ENCODE measurements around the gene TIMP1.

The TIMP1 gene

GRCh38 chrX:47562615-47563243 lies 19.5 kb upstream of the TIMP1 start:
- Histone ChIP-seq H3K27ac (ENCODE audit: low read depth, low read length) (no peak overlapping the region), H3K36me3 (ENCODE audit: control insufficient read depth in 1 of 2, insufficient read depth in 2 of 2, low read length in 2 of 2) (peaks cover 21 to 36% of the 10 kb centered on the region in 2 donors), H3K4me3 (ENCODE audit: low read depth in 1 of 2, low read length in 2 of 2) (no peak overlapping the region), H3K4me1 (ENCODE audit: control insufficient read depth in 1 of 2, insufficient read depth in 2 of 2, low read length in 2 of 2) (peaks cover 3 to 15% of the 10 kb centered on the region in 2 donors), H3K27me3 (ENCODE audit: control insufficient read depth in 1 of 2, insufficient read depth in 2 of 2, low read length in 2 of 2) (no peaks in the 10 kb centered on the region), H3K9ac (ENCODE audit: low read depth in 1 of 2, low read length in 2 of 2) (no peak overlapping the region), H3K9me3 (ENCODE audit: control insufficient read depth in 1 of 2, low read length in 2 of 2) (no peaks in the 10 kb centered on the region)

DNA sequence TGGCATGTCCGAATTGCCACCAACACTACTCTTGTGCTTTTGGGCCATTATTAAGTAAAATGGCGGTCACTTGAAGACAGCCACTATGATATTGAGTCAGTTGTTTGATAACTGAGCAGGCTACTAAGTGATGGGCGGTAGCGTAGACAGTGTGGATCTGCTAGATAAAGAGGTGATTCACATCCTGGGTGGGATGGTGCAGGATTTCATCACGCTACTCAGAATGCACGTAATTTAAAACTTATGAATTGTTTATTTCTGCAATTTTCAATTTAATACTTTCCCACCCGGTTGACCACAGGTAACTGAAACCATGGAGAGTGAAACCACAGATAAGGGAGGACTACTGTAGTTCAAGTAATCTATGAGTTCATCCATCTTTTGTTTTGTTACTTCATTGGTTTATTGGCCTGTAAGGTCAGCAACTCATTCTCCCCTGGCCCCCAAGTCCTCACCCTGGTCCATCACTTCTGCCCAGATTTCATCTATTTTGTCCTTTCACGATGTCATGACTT lies 18.4 kb upstream of the TIMP1 start:
- H3K27ac ChIP-seq (ENCODE audit: low read depth, low read length): no peak overlapping the region
- H3K27me3 ChIP-seq (ENCODE audit: control insufficient read depth in 1 of 2, insufficient read depth in 2 of 2, low read length in 2 of 2): no peaks in the 10 kb centered on the region
- no peak overlapping the region for H3K9ac ChIP-seq (ENCODE audit: low read depth in 1 of 2, low read length in 2 of 2)
- peaks cover 3 to 15% of the 10 kb centered on the region in 2 donors for H3K4me1 ChIP-seq (ENCODE audit: control insufficient read depth in 1 of 2, insufficient read depth in 2 of 2, low read length in 2 of 2)
- no peaks in the 10 kb centered on the region for H3K9me3 ChIP-seq (ENCODE audit: control insufficient read depth in 1 of 2, low read length in 2 of 2)
- H3K36me3 ChIP-seq (ENCODE audit: control insufficient read depth in 1 of 2, insufficient read depth in 2 of 2, low read length in 2 of 2): peaks cover 21 to 46% of the 10 kb centered on the region in 2 donors
- no peak overlapping the region for H3K4me3 ChIP-seq (ENCODE audit: low read depth in 1 of 2, low read length in 2 of 2)

DNA sequence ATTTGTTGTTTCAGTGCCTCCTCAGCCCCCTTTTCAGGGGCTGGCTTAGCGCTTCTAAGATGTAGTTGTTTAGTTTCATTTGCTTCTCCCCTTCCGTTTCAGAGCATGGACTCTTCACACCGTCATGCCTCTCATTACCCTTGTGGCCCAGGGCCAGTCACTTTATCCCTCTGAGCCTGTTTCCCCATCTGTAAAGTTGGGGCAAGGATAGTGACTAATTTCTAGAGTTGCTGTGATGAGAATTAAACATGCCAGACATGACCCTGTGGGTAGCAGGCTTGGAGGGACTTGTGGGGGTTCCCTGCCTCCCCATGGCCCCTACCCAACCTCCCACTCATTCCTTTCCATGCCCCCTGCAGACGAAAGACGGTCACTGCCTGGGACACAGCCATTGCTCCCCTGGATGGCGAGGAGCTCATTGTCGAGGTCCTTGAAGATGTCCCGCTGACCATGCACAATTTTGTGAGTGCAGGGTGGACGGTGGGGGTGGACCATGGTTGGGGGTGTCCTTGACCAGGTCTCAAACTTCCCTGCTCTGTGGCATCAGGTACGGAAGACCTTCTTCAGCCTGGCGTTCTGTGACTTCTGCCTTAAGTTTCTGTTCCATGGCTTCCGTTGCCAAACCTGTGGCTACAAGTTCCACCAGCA lies 17.7 kb upstream of the TIMP1 start:
- Histone ChIP-seq H3K4me1 (ENCODE audit: control insufficient read depth in 1 of 2, insufficient read depth in 2 of 2, low read length in 2 of 2) (peaks cover 3 to 15% of the 10 kb centered on the region in 2 donors), H3K27me3 (ENCODE audit: control insufficient read depth in 1 of 2, insufficient read depth in 2 of 2, low read length in 2 of 2) (no peaks in the 10 kb centered on the region), H3K27ac (ENCODE audit: low read depth, low read length) (no peak overlapping the region), H3K36me3 (ENCODE audit: control insufficient read depth in 1 of 2, insufficient read depth in 2 of 2, low read length in 2 of 2) (peaks cover 21 to 52% of the 10 kb centered on the region in 2 donors), H3K9ac (ENCODE audit: low read depth in 1 of 2, low read length in 2 of 2) (no peak overlapping the region), H3K9me3 (ENCODE audit: control insufficient read depth in 1 of 2, low read length in 2 of 2) (no peaks in the 10 kb centered on the region), H3K4me3 (ENCODE audit: low read depth in 1 of 2, low read length in 2 of 2) (no peak overlapping the region)

DNA sequence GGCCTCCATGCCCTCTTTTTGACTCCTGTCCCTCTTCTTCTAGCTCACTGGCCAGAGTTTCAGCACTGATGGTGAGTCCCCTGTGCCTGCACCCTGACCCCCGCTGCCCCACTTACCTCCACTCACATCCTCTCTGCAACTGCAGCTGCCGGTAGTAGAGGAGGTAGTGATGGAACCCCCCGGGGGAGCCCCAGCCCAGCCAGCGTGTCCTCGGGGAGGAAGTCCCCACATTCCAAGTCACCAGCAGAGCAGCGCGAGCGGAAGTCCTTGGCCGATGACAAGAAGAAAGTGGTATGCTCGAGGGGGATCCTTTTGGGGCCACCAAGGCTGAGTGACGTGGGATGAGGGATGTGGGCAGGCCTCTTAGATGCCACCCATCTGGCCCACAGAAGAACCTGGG lies 15.4 kb upstream of the TIMP1 start:
- H3K27me3 ChIP-seq (ENCODE audit: control insufficient read depth in 1 of 2, insufficient read depth in 2 of 2, low read length in 2 of 2): no peaks in the 10 kb centered on the region
- no peak overlapping the region for H3K27ac ChIP-seq (ENCODE audit: low read depth, low read length)
- H3K4me3 ChIP-seq (ENCODE audit: low read depth in 1 of 2, low read length in 2 of 2): no peak overlapping the region
- H3K4me1 ChIP-seq (ENCODE audit: control insufficient read depth in 1 of 2, insufficient read depth in 2 of 2, low read length in 2 of 2): peaks cover 3 to 10% of the 10 kb centered on the region in 2 donors
- H3K36me3 ChIP-seq (ENCODE audit: control insufficient read depth in 1 of 2, insufficient read depth in 2 of 2, low read length in 2 of 2): peaks cover 23 to 69% of the 10 kb centered on the region in 2 donors
- H3K9ac ChIP-seq (ENCODE audit: low read depth in 1 of 2, low read length in 2 of 2): no peak overlapping the region
- no peaks in the 10 kb centered on the region for H3K9me3 ChIP-seq (ENCODE audit: control insufficient read depth in 1 of 2, low read length in 2 of 2)

DNA sequence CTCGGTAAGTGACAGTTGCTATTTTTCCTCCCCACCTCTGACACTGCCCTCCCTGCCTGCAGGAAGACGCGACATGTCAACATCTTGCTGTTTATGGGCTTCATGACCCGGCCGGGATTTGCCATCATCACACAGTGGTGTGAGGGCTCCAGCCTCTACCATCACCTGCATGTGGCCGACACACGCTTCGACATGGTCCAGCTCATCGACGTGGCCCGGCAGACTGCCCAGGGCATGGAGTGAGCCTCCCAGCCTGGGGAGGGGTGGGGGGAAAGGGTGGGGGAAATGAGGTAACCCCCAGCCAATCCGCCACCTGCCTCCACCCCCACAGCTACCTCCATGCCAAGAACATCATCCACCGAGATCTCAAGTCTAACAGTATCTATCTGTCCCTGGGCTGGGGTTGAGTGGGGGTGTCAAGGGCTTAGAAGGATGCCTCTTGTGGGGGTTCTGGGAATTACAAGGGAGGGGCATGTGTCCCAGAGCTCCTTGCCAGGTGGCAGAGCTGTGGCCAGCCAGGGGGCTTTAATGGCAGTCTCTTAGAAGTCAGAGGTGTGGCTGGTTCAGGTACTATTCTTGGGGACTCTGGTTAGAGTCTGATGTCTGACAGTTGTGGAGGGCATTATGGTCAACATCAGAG lies 13.5 kb upstream of the TIMP1 start:
- Histone ChIP-seq H3K4me1 (ENCODE audit: control insufficient read depth in 1 of 2, insufficient read depth in 2 of 2, low read length in 2 of 2) (peaks cover 0 to 8% of the 10 kb centered on the region in 2 donors), H3K27ac (ENCODE audit: low read depth, low read length) (no peak overlapping the region), H3K9ac (ENCODE audit: low read depth in 1 of 2, low read length in 2 of 2) (no peak overlapping the region), H3K36me3 (ENCODE audit: control insufficient read depth in 1 of 2, insufficient read depth in 2 of 2, low read length in 2 of 2) (peaks cover 21 to 62% of the 10 kb centered on the region in 2 donors), H3K27me3 (ENCODE audit: control insufficient read depth in 1 of 2, insufficient read depth in 2 of 2, low read length in 2 of 2) (no peaks in the 10 kb centered on the region), H3K4me3 (ENCODE audit: low read depth in 1 of 2, low read length in 2 of 2) (no peak overlapping the region), H3K9me3 (ENCODE audit: control insufficient read depth in 1 of 2, low read length in 2 of 2) (no peaks in the 10 kb centered on the region)

DNA sequence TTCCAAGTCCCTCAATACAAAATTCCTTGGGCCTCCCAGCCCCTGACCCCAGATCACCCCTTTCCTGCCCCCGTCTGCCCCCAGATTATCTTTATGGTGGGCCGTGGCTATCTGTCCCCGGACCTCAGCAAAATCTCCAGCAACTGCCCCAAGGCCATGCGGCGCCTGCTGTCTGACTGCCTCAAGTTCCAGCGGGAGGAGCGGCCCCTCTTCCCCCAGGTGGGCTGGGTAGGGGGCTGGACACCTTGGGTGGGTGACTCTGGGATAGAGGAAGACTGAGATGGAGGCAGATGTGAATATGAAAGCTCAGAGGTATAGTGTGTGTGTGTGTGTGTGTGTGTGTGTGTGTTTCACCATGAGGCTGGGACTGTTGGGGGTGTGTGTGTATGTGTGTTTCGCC lies 11.4 kb upstream of the TIMP1 start:
- Histone ChIP-seq H3K27me3 (ENCODE audit: control insufficient read depth in 1 of 2, insufficient read depth in 2 of 2, low read length in 2 of 2) (no peaks in the 10 kb centered on the region), H3K9ac (ENCODE audit: low read depth in 1 of 2, low read length in 2 of 2) (no peak overlapping the region), H3K9me3 (ENCODE audit: control insufficient read depth in 1 of 2, low read length in 2 of 2) (no peaks in the 10 kb centered on the region), H3K4me1 (ENCODE audit: control insufficient read depth in 1 of 2, insufficient read depth in 2 of 2, low read length in 2 of 2) (peaks cover 0 to 8% of the 10 kb centered on the region in 2 donors), H3K27ac (ENCODE audit: low read depth, low read length) (no peak overlapping the region), H3K36me3 (ENCODE audit: control insufficient read depth in 1 of 2, insufficient read depth in 2 of 2, low read length in 2 of 2) (peaks cover 14 to 49% of the 10 kb centered on the region in 2 donors), H3K4me3 (ENCODE audit: low read depth in 1 of 2, low read length in 2 of 2) (no peak overlapping the region)

GRCh38 chrX:47571215-47571614 lies 11.0 kb upstream of the TIMP1 start:
- H3K4me3 ChIP-seq (ENCODE audit: low read depth in 1 of 2, low read length in 2 of 2): no peak overlapping the region
- H3K9me3 ChIP-seq (ENCODE audit: control insufficient read depth in 1 of 2, low read length in 2 of 2): no peaks in the 10 kb centered on the region
- no peaks in the 10 kb centered on the region for H3K27me3 ChIP-seq (ENCODE audit: control insufficient read depth in 1 of 2, insufficient read depth in 2 of 2, low read length in 2 of 2)
- H3K36me3 ChIP-seq (ENCODE audit: control insufficient read depth in 1 of 2, insufficient read depth in 2 of 2, low read length in 2 of 2): peaks cover 14 to 49% of the 10 kb centered on the region in 2 donors
- peaks cover 0 to 8% of the 10 kb centered on the region in 2 donors for H3K4me1 ChIP-seq (ENCODE audit: control insufficient read depth in 1 of 2, insufficient read depth in 2 of 2, low read length in 2 of 2)
- no peak overlapping the region for H3K9ac ChIP-seq (ENCODE audit: low read depth in 1 of 2, low read length in 2 of 2)
- no peak overlapping the region for H3K27ac ChIP-seq (ENCODE audit: low read depth, low read length)

- Histone ChIP-seq H3K36me3 (ENCODE audit: control insufficient read depth in 1 of 2, insufficient read depth in 2 of 2, low read length in 2 of 2) (peaks cover 13 to 44% of the 10 kb centered on the region in 2 donors), H3K27me3 (ENCODE audit: control insufficient read depth in 1 of 2, insufficient read depth in 2 of 2, low read length in 2 of 2) (no peaks in the 10 kb centered on the region), H3K4me3 (ENCODE audit: low read depth in 1 of 2, low read length in 2 of 2) (no peak overlapping the region), H3K4me1 (ENCODE audit: control insufficient read depth in 1 of 2, insufficient read depth in 2 of 2, low read length in 2 of 2) (peaks cover 0 to 8% of the 10 kb centered on the region in 2 donors), H3K9me3 (ENCODE audit: control insufficient read depth in 1 of 2, low read length in 2 of 2) (no peaks in the 10 kb centered on the region), H3K27ac (ENCODE audit: low read depth, low read length) (no peak overlapping the region), H3K9ac (ENCODE audit: low read depth in 1 of 2, low read length in 2 of 2) (no peak overlapping the region)
Measured at GRCh38 chrX:47571896-47572295, 10.3 kb upstream of the TIMP1 start.

DNA sequence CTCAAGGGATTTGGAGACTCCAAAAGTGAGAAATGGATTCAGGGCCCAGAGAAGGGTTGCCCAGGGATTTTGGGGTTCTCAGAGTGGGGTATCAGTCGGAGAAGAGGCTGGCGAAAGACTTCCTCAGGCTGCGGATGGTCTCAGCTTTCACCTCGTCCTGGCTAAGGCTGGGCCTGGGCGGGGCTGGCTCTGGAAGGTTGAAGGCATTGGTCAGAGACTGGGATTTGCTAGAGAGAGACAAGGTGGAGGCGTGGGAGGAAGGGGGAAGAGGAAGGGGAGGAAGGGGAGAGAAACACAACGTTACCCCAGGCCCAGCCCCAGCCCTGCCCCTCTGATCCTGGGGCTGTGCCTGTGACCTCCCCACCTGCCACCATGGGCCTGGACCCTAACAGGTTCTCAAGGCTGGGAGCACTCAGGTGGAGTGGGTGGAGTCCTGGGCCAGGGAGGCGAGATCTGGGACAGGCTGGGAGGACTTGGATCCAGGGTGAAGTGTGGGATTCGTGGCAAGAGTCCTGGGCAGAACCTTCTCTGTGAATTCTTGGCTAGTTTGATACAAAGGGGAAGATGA lies 9.4 kb upstream of the TIMP1 start:
- H3K4me1 ChIP-seq (ENCODE audit: control insufficient read depth in 1 of 2, insufficient read depth in 2 of 2, low read length in 2 of 2): peaks cover 0 to 8% of the 10 kb centered on the region in 2 donors
- no peak overlapping the region for H3K27ac ChIP-seq (ENCODE audit: low read depth, low read length)
- no peaks in the 10 kb centered on the region for H3K27me3 ChIP-seq (ENCODE audit: control insufficient read depth in 1 of 2, insufficient read depth in 2 of 2, low read length in 2 of 2)

More for the DNA sequence above, 9.4 kb upstream of the TIMP1 start:
- H3K9ac ChIP-seq (ENCODE audit: low read depth in 1 of 2, low read length in 2 of 2): no peak overlapping the region
- no peak overlapping the region for H3K4me3 ChIP-seq (ENCODE audit: low read depth in 1 of 2, low read length in 2 of 2)
- no peaks in the 10 kb centered on the region for H3K9me3 ChIP-seq (ENCODE audit: control insufficient read depth in 1 of 2, low read length in 2 of 2)
- peaks cover 6 to 35% of the 10 kb centered on the region in 2 donors for H3K36me3 ChIP-seq (ENCODE audit: control insufficient read depth in 1 of 2, insufficient read depth in 2 of 2, low read length in 2 of 2)
